HG02759 (cell line): ENCODE data around the gene PSMB3.
A peak's percentile ranks its signal among the peaks of the same experiment; 100 is the strongest.
"Not testable (repeated sequence)": the region's sequence is repeated elsewhere in the genome, so short reads cannot be mapped to it uniquely, and the experiment has no call there.

Source experiments
- ATAC-seq: cut with Tn5 transposase; IDR thresholded peaks from one replicate; pipeline ENCODE4 v1.9.1; 2021; ENCODE audit warnings: mild to moderate bottlenecking, moderate library complexity; ENCODE audit not compliant: unreplicated experiment

Gene PSMB3

GRCh38 chr17:38748892-38749222, 3.7 kb upstream of the PSMB3 start:
- ATAC-seq: no peak

DNA sequence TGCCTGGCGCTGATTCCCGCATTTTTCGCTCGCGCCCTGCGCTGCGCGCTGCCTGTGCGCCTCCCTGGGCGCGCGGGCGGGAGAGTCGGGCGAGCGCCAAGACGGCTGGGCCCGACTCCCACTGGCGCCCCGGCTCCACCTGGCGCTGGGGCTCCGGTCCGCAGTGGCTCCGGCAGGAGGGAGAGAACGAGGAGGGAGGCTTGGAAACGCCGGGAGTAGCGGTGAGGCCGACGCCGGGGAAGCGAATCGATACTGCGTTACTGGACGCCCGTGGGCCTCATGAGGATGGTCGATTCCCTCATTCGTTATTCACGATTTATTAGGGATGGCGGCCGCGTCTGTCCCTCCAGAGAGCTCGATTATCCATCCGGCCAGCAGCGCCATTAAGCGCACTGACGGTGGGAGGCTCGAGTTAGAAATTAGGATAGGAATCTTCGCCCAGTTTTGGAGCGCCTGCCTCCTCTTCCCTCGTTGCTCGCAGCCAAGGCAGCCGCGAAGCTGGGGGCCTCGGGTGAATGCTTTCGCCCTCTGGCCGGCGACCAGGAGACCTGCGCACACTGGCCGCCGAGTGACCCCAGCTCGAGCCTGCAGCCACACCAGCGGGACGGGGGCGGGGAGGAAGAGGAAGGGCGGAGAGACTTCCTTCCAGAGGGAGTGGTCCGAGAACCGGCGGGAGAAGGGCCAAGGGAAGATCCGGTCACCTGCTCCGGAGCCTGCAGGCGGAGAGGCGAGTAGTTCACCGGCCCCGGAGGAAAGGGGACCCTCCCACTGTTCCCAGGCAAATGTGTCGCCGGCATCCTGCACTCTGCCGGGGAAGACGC, 3.1 kb upstream of the PSMB3 start:
- no peak for ATAC-seq

- no peak for ATAC-seq
These were observed 2.6 kb upstream of the PSMB3 start for GRCh38 chr17:38750044-38750311.

DNA sequence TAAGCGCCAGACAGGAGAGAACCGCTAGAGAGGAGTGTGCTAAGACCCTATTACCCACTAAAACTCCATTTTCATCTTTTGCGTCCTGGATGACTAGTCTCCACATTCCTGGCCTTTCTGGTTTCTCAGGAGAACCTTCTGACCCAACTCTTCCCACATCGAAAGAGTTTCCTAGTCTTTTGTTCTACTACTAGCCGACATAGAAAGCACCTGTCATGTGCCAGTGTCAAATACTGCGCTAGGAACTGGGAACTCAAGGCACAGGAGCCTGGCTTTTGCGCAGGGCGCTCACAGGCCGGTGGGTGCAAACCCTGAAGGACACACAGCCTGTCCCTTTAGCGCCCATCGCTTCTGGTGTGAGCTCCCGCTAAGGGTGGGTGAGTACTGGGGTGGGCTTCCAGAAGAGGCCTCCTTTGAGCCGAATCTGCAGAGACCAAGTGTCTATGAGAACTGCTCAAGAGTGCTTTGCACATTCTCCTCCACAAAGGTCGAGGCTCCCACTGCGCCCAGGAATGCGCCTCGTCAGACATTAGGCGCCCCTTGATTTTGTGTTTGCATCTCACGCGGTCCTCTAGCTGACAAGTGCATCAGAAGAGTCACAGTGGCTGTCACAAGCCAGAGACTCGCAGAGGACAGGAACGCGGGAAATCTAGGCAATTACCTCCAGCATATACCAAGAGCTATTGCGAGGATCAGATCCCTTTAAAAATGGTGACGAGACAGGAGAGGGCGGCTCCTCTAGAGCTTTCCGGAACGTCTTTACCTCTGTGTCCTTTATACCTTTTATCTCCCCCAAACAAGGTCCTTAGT, 2.0 kb upstream of the PSMB3 start:
- no peak for ATAC-seq

DNA sequence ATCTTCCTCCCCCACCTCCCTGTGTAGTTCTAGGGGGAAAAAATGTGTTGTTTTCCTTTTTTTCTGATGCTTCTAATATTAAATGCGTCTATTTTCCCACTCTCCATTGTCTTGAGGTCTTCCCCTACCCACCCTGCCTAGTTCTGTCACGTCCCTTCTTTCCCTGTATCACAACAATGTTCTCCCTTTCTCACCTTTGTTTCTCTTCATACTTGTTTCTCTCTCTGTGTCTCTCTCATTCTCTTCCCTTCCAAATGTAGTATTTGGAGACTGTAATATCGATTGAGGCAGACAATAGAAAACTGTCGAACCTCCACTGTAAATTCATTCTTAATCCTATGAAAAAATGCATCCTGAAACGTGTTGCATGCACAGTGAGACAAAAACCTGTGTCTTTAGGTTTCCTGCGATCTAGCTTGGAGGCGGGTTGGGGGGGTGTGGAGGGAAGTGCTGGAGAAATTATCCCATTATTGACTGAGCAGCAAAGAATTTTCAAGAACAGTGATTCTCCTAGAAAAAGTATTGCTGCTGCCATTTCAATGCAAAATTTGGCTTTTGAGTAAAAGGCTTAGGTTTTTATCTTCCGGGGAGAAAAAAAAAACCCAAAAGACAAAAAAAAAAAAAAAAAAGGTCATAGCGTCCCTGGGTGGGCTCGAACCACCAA, 1.3 kb upstream of the PSMB3 start:
- ATAC-seq: no peak

GRCh38 chr17:38751808-38752307, 683 bp upstream of the PSMB3 start:
- ATAC-seq: peak; percentile 29

GRCh38 chr17:38753071-38753506, 548 bp downstream of the PSMB3 start:
- ATAC-seq: no peak

DNA sequence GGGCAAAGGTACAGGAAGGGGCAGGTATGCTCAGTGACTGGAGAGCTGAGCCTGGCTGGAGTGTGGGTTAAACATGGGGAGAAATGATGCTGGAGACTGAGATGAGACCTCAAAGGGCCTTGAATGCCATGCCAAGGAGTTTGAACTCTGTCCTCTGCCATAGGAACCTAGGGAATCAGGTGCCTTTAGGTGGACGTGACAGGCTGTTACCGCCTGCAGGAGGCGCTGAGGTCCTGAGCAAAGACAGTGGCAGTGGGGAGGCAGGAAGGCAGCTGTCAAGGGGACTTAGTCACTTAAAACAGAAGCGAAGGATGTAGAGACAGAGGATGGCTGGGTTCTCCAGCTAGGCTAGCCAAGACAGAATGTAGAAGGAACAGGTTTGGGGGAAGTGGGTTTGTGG, 9.1 kb downstream of the PSMB3 start:
- ATAC-seq: no peak

GRCh38 chr17:38762231-38762630, 9.7 kb downstream of the PSMB3 start:
- ATAC-seq: no peak

GRCh38 chr17:38766341-38766740, 13.8 kb downstream of the PSMB3 start:
- ATAC-seq: no peak

DNA sequence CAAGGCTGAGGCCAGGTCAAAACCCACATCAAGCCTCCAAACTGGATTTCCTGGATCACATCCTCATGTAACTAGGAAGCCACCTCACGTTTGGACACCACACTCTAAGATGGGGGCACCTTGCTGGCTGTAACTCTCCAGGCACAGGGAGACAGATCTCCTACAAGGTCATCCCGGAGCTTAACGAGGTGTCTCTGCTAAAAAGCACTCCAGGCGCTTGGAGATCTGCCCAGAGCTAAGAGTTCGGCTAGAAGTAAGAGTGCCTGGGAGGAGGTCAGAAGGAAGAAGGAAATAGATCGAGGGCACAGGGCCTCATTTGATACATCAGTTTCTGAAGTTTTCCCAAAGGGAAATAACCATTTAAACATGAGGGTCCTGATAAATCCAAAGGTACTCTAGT, 15.9 kb downstream of the PSMB3 start:
- no peak for ATAC-seq

GRCh38 chr17:38773258-38773657, 20.7 kb downstream of the PSMB3 start:
- no peak for ATAC-seq

GRCh38 chr17:38777641-38778250, 25.2 kb downstream of the PSMB3 start:
- ATAC-seq: no peak

DNA sequence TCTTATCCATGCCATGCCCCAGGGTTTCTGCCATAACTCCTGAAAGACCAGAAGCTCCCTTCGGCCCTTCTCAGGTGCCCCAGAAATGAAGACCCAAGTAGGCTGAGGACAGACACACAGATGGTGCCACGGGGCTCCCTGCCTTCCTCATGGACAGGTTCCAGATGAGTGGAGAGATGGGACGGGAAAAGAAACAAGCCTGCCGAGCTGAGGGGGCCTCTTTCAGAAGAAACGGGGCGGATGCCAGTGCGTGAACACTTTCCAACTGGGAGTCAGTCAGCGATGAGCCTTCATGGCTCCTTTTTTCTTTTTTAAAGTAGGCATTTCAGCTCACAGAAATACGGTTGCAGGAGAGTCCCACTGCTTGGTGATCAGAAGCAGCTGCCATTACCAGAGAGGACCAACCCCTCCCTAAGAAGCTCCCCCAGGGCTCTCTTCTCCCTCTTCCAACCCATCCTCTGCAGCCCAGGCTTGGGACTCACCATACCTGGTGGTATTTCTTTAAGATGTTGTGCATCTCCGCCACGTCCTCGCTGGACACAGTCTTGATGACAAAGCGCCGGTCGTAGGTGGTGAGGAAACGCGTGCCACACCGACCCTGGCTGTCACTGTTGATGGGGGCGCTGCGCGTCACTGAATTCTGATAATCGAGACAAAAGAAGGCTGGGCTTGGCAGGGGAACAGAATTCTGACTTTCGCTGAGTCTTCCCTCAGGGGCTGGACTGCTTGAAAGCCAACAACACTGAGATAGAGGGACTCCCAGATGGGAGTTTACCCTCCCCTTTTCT, 27.6 kb downstream of the PSMB3 start:
- ATAC-seq: no peak

- no peak for ATAC-seq
These were observed 30.7 kb downstream of the PSMB3 start for GRCh38 chr17:38783227-38783626.

- ATAC-seq: no peak
These were observed 33.8 kb downstream of the PSMB3 start for GRCh38 chr17:38786372-38786771.

- not testable (repeated sequence) for ATAC-seq
These were observed 35.5 kb downstream of the PSMB3 start for GRCh38 chr17:38787999-38788398.

- no peak for ATAC-seq
These were observed 36.6 kb downstream of the PSMB3 start for GRCh38 chr17:38789185-38789584.

DNA sequence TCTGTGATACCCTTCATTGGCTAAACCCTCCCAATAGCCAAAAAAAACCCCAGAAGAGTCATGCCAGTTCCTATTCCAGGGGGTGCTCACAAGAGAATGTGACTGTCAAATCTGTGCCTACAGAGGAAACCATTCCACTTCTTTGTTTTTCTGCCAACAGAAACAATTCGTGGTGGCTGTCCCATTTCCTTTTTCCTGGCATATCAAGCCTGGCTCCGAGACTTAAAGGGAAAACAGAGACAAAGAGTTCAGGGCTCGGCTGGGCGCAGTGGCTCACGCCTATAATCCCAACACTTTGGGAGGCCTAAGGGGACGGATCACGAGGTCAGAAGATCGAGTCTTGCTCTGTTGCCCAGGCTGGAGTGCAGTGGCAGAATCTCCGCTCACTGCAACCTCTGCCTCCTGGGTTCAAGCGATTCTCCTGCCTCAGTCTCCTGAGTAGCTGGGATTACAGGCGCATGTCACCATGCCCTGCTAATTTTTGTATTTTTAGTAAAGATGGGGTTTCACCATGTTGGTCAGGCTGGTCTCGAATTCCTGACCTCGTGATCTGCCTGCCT, 37.7 kb downstream of the PSMB3 start:
- not testable (repeated sequence) for ATAC-seq

DNA sequence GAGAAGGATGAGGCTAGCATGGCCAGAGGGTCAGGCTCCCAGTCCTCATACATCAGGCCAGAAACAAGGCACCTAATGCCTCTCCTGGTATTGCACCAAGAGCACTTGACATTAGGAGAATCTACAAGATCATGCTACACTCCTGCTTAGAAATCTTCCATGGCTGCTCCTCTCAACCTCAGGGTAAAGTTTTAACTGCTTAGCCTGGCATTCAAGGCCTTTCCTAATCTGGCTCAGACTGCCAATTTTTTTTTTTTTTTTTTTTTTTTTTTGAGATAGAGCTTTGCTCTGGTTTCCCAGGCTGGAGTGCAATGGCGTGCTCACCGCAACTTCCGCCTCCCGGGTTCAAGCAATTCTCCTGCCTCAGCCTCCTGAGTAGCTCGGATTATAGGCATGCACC, 38.6 kb downstream of the PSMB3 start:
- ATAC-seq: no peak
